OCI-LY7 (cell line): ENCODE data around the gene SOX18. TPM values are rescaled to one million over a fixed set of nuclear protein-coding genes. Genes with fewer than 3 reads are reported as not detected.
A peak's percentile ranks its signal among the peaks of the same experiment; 100 is the strongest.

Experiments
- BruUV-seq: library from RNA; stranded (reverse); fragments of 400-500 nt; replicated peaks from 2 replicates; lab custom pipeline; 2021; lab: Mats Ljungman, UMichigan
- CTCF ChIA-PET: fragments of 300-600 bp; sonication (Branson Sonifier 250); formaldehyde crosslinking; loops from one replicate; lab custom pipeline; 2022; ENCODE audit warnings: antibody characterized with exemption; ENCODE audit not compliant: unreplicated experiment; lab: Charles Lee
- POLR2A ChIA-PET: fragments of 300-600 bp; sonication (Branson Sonifier 250); formaldehyde crosslinking; loops from one replicate; lab custom pipeline; 2022; ENCODE audit warnings: antibody characterized with exemption; lab: Charles Lee
- DNase-seq: peaks from one replicate; pipeline ENCODE4 v3.0.0-alpha.2; 2015; ENCODE audit warnings: low spot score
- H2AFZ ChIP-seq: fragments of 200-600 bp; sonication (generic), shearing (Covaris generic); 2 replicates; pipeline ENCODE4 v1.6.1; 2014; ENCODE audit warnings: mild to moderate bottlenecking, antibody characterized with exemption, low read length, moderate library complexity
- H3K27ac ChIP-seq: fragments of 200-600 bp; sonication (generic); 2 replicates; pipeline ENCODE4 v1.5.1; 2014; ENCODE audit warnings: mixed run types, low read depth, mild to moderate bottlenecking, moderate library complexity, low read length, inconsistent platforms; ENCODE audit not compliant: poor library complexity, severe bottlenecking
- H3K36me3 ChIP-seq: fragments of 200-600 bp; sonication (generic); 2 replicates; pipeline ENCODE4 v1.6.1; 2014; ENCODE audit warnings: mild to moderate bottlenecking, antibody characterized with exemption, low read length, moderate library complexity, mixed read lengths; ENCODE audit not compliant: insufficient read depth
- H3K4me1 ChIP-seq: fragments of 200-600 bp; sonication (generic); 2 replicates; pipeline ENCODE4 v1.5.1; 2014; ENCODE audit warnings: mild to moderate bottlenecking, low read length; ENCODE audit not compliant: insufficient read depth, poor library complexity, severe bottlenecking
- H3K4me2 ChIP-seq: fragments of 200-600 bp; sonication (generic); 2 replicates; pipeline ENCODE4 v1.6.1; 2014; ENCODE audit warnings: mild to moderate bottlenecking, low read length
- H3K4me3 ChIP-seq: fragments of 200-600 bp; sonication (generic); 2 replicates; pipeline ENCODE4 v1.5.1; 2014; ENCODE audit warnings: mild to moderate bottlenecking, low read depth, low read length; ENCODE audit not compliant: poor library complexity, severe bottlenecking
- H3K79me2 ChIP-seq: fragments of 200-600 bp; sonication (generic); 2 replicates; pipeline ENCODE4 v1.6.1; 2016; ENCODE audit warnings: low read depth, mild to moderate bottlenecking, low read length, moderate library complexity, mixed read lengths; ENCODE audit not compliant: insufficient read depth
- H3K9me2 ChIP-seq: fragments of 200-600 bp; sonication (generic); 2 replicates; pipeline ENCODE4 v1.6.1; 2016; ENCODE audit warnings: mild to moderate bottlenecking, low read length, mixed read lengths; ENCODE audit not compliant: insufficient read depth
- H3K9me3 ChIP-seq: fragments of 200-600 bp; sonication (generic); 2 replicates; pipeline ENCODE4 v1.6.1; 2014; ENCODE audit warnings: mild to moderate bottlenecking, mixed run types, low read length, mixed read lengths
- H4K20me1 ChIP-seq: fragments of 200-600 bp; sonication (generic); 2 replicates; pipeline ENCODE4 v1.6.1; 2014; ENCODE audit warnings: mild to moderate bottlenecking, antibody characterized with exemption, low read length, moderate library complexity, mixed read lengths; ENCODE audit not compliant: insufficient read depth
- CTCF ChIP-seq: fragments of 200-600 bp; sonication (generic); conservative IDR thresholded peaks from 2 replicates; pipeline ENCODE4 v1.5.1; 2014; ENCODE audit warnings: mild to moderate bottlenecking, antibody characterized with exemption, low read length, moderate library complexity, mixed read lengths
- EZH2phosphoT487 ChIP-seq: fragments of 200-600 bp; sonication (generic); IDR thresholded peaks from 2 replicates; pipeline ENCODE4 v1.6.1; 2018; ENCODE audit warnings: low read depth, borderline replicate concordance, mild to moderate bottlenecking, mixed run types, antibody characterized with exemption, low read length, moderate library complexity, mixed read lengths
- intact Hi-C: fragments of 100-400 bp; cut with micrococcal nuclease; formaldehyde crosslinking; loops from one replicate; pipeline ENCODE4 v1.10.0; 2022; ENCODE audit not compliant: unreplicated experiment
- total RNA-seq, 2 experiments: library from RNA; depleted of rRNA in 1 of 2; stranded (reverse); fragments of >200 nt in 1 of 2; shearing (Covaris generic) in 1 of 2; gene quantifications; 2 replicates each; pipeline ENCODE4 v1.2.3, GENCODE V29; 2014 to 2022

The SOX18 gene
- total RNA-seq, 2 experiments from 2014 or later = not detected

GRCh38 chr20:64083378-64083803, 34.0 kb upstream of the SOX18 start:
- peak; percentile 62 for TF ChIP-seq CTCF
- TF ChIP-seq EZH2phosphoT487 = no peak
- H2AFZ ChIP-seq = no peak overlapping the region
- no peaks in the 10 kb centered on the region for H3K9me3 ChIP-seq
- no TSS peak for BruUV-seq
- peaks cover 21% of the 10 kb centered on the region for H3K4me1 ChIP-seq
- intact Hi-C loops = loop anchor here (1.0 kb wide), 2 partner anchors 29 to 37 kb away; no protein-coding TSS in a partner anchor
- H4K20me1 ChIP-seq = no peaks in the 10 kb centered on the region
- no peak overlapping the region for H3K27ac ChIP-seq
- CTCF ChIA-PET = interaction anchor here (0.6 kb wide), 1 partner anchor 132 kb away, joined by 3 read pairs; no protein-coding TSS in a partner anchor
- POLR2A ChIA-PET = no interaction called here
- H3K9me2 ChIP-seq = no peaks in the 10 kb centered on the region
- no peaks in the 10 kb centered on the region for H3K36me3 ChIP-seq
- DNase-seq = peak; percentile 66
- peaks cover 7% of the 10 kb centered on the region; the same call in 1 of the 2 replicates for H3K79me2 ChIP-seq
- H3K4me2 ChIP-seq = peak overlapping the region; percentile 72
- peak overlapping the region; percentile 45 for H3K4me3 ChIP-seq

DNA sequence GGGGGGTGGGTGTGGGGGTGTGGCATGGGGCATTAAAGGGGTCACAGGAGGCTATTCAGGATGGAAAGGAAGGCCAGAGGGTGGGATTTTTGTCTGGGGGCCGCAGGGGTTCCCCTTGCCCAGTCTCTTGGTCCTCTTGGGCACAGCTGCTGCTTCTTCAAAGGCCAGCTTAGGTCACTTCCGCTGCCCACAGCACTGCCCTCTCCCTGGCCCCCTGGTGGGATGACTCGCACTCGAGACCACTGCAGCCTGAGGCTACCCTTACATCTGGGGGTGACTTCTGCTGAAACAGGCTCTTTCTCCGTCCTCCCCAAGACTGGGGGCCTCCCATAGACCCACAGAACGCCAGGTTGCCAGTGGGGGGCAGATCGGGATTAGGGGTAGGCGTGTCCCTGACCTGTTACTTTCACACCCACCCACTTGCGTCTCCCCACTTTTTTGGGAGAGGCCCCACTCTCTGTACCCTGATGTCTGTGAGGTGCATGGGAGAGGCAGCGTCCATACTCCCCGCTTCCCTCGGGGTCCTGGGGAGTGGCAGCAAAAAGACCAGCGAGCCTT, 33.5 kb upstream of the SOX18 start:
- no peak for DNase-seq
- no peak overlapping the region for H2AFZ ChIP-seq
- H3K27ac ChIP-seq = no peak overlapping the region
- POLR2A ChIA-PET = no interaction called here
- peaks cover 7% of the 10 kb centered on the region; the same call in 1 of the 2 replicates for H3K79me2 ChIP-seq
- H3K4me1 ChIP-seq = peaks cover 25% of the 10 kb centered on the region
- peak overlapping the region; percentile 72 for H3K4me2 ChIP-seq
- H3K4me3 ChIP-seq = peak overlapping the region; percentile 45
- no peaks in the 10 kb centered on the region for H4K20me1 ChIP-seq
- no peak for TF ChIP-seq EZH2phosphoT487
- TF ChIP-seq CTCF = no peak
- no TSS peak for BruUV-seq
- no peaks in the 10 kb centered on the region for H3K9me2 ChIP-seq
- H3K36me3 ChIP-seq = no peaks in the 10 kb centered on the region
- intact Hi-C loops = loop anchor here (1.0 kb wide), 2 partner anchors 29 to 37 kb away; no protein-coding TSS in a partner anchor
- no peaks in the 10 kb centered on the region for H3K9me3 ChIP-seq
- CTCF ChIA-PET = interaction anchor here (0.6 kb wide), 1 partner anchor 133 kb away, joined by 3 read pairs; no protein-coding TSS in a partner anchor

DNA sequence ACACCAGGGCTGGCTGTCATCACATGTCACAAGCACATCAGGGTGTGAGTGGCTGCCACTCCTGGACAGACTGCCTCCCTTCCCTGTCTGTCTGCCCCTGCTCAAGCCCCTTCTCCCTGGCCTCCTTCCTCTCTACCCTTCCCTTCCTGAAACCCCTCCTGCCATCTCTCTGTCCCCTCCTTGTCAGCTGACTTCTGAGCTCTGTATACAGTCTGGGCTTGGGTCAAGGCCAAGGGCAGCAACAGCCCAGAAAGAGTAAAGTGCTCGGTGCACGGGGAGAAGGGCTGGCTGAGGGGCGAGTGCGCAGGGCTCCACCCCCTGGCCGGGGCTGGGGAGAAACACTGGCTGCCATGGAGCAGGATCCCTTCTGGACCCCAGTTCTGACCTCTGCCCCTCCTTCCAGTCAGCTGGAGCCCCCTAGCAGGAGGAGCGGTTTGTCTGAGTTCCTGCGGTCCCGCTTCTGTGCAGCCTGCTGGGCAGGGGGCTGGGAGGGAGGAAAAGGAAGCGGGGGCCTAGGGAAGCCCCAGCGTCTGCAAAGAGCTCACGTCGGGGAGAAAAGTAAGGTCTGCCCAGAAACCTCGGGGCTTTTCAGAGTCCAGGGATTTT, 32.8 kb upstream of the SOX18 start:
- DNase-seq = no peak
- peaks cover 32% of the 10 kb centered on the region for H3K4me1 ChIP-seq
- H3K79me2 ChIP-seq = peaks cover 7% of the 10 kb centered on the region; the same call in 1 of the 2 replicates
- ChIA-PET POLR2A (no interaction called here), CTCF (no interaction called here)
- no peaks in the 10 kb centered on the region for H3K9me3 ChIP-seq
- H3K36me3 ChIP-seq = no peaks in the 10 kb centered on the region
- TF ChIP-seq EZH2phosphoT487 = no peak
- TF ChIP-seq CTCF = peak; percentile 45; the same call in 1 of the 2 replicates
- intact Hi-C loops = no loop called here
- no peak overlapping the region for H2AFZ ChIP-seq
- no peak overlapping the region for H3K4me3 ChIP-seq
- H4K20me1 ChIP-seq = no peaks in the 10 kb centered on the region
- BruUV-seq = no TSS peak
- no peaks in the 10 kb centered on the region for H3K9me2 ChIP-seq
- H3K27ac ChIP-seq = no peak overlapping the region
- H3K4me2 ChIP-seq = no peak overlapping the region
